B cell (primary cell): Measurements from ENCODE around the gene DYRK1A.

Experiments used
- EZH2 ChIP-seq: IDR thresholded peaks from 2 replicates; pipeline ENCODE4 v1.6.1; 2012; ENCODE audit warnings: borderline replicate concordance, low read depth, mild to moderate bottlenecking, moderate library complexity, low read length; ENCODE audit not compliant: insufficient read depth, poor library complexity, severe bottlenecking
- TF ChIP-seq, protein P1 (sequence below): fragments of 200-600 bp; IDR thresholded peaks from one replicate; pipeline ENCODE4 v1.8.0; 2022; ENCODE audit warnings: antibody characterized with exemption, mild to moderate bottlenecking

DNA sequence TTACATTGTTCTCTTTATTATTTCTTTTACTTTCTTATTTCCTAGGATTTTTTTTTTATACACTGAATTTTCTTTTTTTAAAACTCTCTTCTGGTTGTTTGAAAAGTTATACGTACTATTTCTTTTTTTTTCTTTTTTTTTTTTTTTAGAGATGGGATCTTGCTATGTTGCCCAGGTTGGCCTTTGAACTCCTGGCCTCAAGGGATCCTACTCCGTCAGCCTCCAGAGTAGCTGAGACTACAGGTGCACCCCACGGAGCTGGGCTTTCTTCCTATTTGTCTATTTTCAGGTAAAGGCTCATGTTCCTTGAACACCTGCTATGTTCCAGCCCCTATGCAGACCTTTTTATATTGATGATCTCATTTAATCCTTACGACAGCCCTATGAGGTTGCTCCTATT, 29.4 kb upstream of the DYRK1A start:
- TF ChIP-seq, protein P1, sequence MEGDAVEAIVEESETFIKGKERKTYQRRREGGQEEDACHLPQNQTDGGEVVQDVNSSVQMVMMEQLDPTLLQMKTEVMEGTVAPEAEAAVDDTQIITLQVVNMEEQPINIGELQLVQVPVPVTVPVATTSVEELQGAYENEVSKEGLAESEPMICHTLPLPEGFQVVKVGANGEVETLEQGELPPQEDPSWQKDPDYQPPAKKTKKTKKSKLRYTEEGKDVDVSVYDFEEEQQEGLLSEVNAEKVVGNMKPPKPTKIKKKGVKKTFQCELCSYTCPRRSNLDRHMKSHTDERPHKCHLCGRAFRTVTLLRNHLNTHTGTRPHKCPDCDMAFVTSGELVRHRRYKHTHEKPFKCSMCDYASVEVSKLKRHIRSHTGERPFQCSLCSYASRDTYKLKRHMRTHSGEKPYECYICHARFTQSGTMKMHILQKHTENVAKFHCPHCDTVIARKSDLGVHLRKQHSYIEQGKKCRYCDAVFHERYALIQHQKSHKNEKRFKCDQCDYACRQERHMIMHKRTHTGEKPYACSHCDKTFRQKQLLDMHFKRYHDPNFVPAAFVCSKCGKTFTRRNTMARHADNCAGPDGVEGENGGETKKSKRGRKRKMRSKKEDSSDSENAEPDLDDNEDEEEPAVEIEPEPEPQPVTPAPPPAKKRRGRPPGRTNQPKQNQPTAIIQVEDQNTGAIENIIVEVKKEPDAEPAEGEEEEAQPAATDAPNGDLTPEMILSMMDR, result no peak
- no peak for TF ChIP-seq EZH2
